Epithelial cell of proximal tubule (primary cell): ENCODE results near the gene ANAPC10. TPM values are rescaled to one million over a fixed set of nuclear protein-coding genes. Genes with fewer than 3 reads are reported as not detected.
A peak's percentile ranks its signal among the peaks of the same experiment; 100 is the strongest.

Source experiments
- DNase-seq: peaks from one replicate; pipeline ENCODE4 v3.0.0-alpha.2; 2011; ENCODE audit warnings: low read depth
- H3K4me3 ChIP-seq: 2 replicates; pipeline ENCODE4 v1.5.1; 2011; ENCODE audit warnings: low read depth, mild to moderate bottlenecking, low read length
- total RNA-seq: library from RNA; depleted of rRNA; stranded (reverse); fragments of >200 nt; gene quantifications from 2 replicates; pipeline ENCODE4 v1.2.3, GENCODE V29; 2015
- TF ChIP-seq, protein P1 (sequence below): conservative IDR thresholded peaks from 2 replicates; pipeline ENCODE4 v1.5.1; 2012; ENCODE audit warnings: low read depth, mild to moderate bottlenecking, low read length

ANAPC10 gene
- total RNA-seq, 1 donor from 2014 or later = 25.0 TPM

DNA sequence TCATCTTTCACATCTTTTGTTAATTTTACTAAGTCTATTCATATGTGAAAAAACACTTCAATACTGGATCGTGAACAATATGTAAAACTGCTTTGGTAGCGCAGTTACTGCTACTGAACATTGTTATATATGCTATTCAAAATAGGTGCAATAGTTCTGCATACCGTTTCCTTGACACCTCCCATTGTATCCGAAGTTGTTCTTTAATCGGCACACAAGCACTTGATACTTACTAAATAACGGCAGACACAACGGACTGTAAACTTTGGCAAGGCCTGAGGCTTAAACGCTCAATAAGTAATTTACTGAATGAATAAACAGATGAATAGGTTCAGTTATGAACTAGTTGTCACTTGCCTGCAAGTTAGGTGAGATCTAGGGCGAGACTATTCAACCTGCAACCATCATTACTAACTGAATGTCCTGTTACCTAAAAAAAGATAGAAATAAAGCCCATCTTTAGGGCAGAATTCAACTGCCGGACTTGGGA, 620 bp downstream of the ANAPC10 start:
- peak overlapping the region; percentile 87 for H3K4me3 ChIP-seq
- TF ChIP-seq, protein P1, sequence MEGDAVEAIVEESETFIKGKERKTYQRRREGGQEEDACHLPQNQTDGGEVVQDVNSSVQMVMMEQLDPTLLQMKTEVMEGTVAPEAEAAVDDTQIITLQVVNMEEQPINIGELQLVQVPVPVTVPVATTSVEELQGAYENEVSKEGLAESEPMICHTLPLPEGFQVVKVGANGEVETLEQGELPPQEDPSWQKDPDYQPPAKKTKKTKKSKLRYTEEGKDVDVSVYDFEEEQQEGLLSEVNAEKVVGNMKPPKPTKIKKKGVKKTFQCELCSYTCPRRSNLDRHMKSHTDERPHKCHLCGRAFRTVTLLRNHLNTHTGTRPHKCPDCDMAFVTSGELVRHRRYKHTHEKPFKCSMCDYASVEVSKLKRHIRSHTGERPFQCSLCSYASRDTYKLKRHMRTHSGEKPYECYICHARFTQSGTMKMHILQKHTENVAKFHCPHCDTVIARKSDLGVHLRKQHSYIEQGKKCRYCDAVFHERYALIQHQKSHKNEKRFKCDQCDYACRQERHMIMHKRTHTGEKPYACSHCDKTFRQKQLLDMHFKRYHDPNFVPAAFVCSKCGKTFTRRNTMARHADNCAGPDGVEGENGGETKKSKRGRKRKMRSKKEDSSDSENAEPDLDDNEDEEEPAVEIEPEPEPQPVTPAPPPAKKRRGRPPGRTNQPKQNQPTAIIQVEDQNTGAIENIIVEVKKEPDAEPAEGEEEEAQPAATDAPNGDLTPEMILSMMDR = no peak
- no peak for DNase-seq

DNA sequence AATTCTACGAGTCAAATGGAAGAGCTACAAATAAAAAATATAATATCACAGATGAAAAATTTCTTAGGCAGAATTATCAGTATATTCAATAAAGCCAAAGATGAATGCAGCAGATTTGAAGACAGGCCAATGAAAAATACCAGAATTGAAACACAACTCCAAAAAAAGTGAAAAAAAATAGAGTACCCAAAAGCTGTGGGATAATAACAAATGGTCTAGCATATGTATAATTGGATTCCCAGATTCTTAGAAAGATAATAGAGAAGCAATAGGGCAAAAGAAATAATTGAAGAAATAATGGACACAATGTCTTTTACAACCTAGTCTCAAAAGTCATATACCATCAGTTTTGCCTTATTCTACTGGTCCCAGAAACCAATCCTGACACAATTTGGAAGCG, 4.4 kb downstream of the ANAPC10 start:
- DNase-seq = no peak
- TF ChIP-seq, protein P1 = no peak
- H3K4me3 ChIP-seq = no peak overlapping the region

DNA sequence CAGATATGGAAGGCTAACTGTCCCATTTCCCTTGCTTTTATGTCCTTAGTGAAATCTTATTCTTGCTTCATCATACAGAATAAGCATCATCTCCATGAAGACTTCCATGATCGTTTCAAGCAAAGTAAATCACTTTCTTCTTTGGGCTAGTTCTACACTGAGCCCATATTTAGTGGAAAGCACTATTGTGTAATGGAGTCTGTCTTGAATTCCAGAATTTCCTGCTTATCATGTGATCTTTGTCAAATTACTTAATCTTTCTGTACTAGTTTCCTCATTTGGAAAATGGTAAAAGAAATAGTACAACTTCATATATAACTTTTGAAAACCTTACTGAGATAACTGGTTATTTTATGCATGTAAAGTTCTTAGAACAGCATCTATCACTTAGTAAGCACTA, 7.6 kb downstream of the ANAPC10 start:
- DNase-seq = no peak
- TF ChIP-seq, protein P1 = no peak
- H3K4me3 ChIP-seq = no peak overlapping the region

DNA sequence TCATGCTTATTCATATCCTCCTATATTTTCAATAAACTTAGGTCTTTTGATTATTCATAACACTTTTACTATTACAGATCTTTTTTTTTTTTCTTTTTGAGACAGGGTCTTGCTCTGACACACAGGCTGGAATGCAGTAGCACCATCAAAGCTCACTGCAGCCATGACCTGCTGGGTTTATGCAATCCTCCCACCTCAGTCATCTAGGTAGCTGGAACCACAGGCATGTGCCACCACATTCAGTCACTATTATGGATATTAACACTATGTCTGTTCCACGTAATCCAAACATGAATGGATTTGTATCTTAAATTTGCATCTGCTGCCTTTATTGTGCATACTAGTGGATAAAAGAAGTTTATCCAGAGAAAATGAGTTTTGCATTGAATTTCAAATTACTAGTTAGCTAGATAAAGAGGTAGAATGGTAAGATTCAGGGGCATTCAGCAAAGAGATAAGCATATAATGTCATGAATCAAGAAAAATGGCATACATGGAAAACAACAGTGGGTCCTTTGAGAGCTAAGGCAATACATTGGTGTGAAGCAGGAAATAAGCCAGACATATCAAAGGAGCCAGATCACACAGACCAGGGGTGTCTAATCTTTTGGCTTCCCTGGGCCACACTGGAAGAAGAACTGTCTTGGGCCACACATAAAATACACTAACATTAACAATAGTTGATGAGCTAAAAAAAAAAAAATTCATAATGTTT, 13.9 kb downstream of the ANAPC10 start:
- no peak for DNase-seq
- TF ChIP-seq, protein P1 = no peak
- no peak overlapping the region for H3K4me3 ChIP-seq

DNA sequence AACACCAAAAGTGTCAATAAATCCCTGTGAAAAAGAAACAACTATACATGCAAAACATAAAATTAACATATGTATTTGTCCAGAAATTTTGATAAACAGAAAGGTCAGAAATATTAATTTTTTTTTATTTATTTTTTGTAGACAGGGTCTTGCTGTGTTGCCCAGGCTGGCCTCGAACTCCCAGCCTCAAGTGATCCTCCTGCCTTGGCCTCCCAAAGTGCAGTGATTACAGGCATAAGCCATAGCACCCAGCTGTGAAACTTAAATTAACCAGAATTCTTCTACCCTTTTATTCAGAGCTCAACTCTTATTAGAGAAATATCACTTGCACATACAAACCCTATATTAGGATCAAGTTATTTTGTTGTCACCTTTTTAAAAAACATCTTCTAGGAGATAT, 16.2 kb downstream of the ANAPC10 start:
- no peak overlapping the region for H3K4me3 ChIP-seq
- no peak for DNase-seq
- TF ChIP-seq, protein P1 = no peak

DNA sequence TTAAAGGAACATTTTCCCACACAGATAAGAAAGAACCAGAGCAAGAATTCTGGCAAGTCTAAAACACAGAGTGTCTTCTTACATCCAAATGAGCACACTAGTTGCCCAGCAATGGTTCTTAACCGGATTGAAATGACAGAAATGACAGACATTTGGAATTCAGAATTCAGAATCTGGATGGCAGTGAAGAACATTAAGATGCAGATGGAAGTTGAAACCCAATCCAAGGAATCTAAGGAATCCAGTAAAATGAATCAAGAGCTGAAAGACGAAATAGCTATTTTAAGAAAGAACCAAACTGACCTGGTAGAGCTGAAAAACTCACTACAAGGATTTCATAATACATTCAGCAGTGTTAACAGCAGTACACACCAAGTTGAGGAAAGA, 21.5 kb downstream of the ANAPC10 start:
- H3K4me3 ChIP-seq = no peak overlapping the region
- TF ChIP-seq, protein P1 = no peak
- no peak for DNase-seq
